HG03025 (cell line): ENCODE measurements around the gene ARFGAP3.

ENCODE experiments used
- ATAC-seq: cut with Tn5 transposase; IDR thresholded peaks from one replicate; pipeline ENCODE4 v1.9.1; 2021; ENCODE audit warnings: mild to moderate bottlenecking, moderate library complexity; ENCODE audit not compliant: unreplicated experiment, low FRiP score

Gene ARFGAP3

DNA sequence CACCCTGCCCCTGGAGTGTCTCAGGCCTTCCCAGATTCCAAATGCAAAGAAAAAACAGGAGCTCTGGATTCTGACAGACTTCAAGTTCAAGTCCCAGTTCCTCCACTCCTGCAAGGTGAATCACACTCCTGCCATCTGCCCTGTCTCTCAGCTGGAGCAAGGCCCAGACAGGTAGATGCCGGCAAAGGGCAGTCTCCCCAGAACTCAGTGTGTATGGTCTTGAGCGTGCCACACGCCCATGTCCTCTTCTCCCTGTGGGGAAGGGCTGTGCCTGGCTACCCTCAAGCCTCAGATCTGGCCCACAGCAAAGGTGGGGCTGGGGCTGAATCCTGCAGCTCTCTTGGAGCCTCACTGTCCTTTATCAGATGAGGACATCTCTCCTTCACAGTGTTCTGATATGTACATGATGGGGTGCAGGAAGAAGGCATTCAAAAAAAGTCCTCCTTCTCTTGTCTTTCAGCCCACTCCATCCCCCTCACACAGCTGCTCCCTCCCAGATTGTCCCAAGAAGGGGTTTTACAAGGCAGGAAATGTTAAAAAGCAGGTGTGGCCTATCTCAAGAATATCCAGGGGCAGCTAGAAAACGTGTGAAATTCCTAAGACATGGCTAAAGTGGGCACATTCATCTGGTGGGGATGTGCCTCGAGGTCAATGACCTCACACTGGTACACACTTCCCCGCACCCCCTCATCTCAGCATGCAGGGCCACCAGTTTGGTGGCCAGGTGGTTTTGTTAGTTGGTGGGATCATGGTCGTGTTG, 27.7 kb upstream of the ARFGAP3 start:
- ATAC-seq: no peak

- no peak for ATAC-seq
Measured at GRCh38 chr22:42883970-42884369, 26.9 kb upstream of the ARFGAP3 start.

GRCh38 chr22:42883121-42883520, 26.0 kb upstream of the ARFGAP3 start:
- ATAC-seq: no peak

DNA sequence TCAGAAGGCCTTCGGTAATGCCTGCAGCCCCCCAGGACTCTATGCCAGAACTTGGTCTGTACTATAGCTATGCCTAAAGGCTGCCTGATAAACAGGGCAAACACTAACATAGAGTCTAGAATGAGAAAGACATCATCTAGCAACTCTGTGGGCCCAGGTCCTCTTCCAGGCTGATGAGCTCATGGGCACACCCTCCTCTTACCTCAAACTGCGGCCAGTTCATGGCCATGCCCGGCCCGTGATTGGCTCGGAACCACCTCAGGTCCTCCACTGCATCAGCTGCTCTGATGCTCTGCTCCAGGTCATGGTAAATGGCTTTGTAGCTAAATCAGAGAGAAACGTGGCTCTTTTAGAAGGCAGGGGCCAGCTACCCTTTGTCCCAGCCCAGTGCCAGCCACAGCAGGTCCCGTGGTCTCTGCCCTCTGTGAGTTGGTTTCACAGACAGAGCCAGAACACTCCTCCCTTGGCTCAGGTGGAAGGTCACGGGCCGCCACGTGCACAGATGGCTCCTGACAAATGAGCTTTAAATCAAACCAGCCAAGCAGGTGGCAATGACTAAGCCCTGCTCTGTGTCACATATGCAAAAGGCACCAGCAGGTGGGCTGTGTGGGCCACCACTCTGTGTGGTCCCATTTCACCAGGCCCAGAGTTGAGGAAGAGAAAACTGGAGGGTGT, 25.0 kb upstream of the ARFGAP3 start:
- no peak for ATAC-seq

- no peak for ATAC-seq
Measured at GRCh38 chr22:42881298-42881697, 24.2 kb upstream of the ARFGAP3 start.

GRCh38 chr22:42880815-42881214, 23.7 kb upstream of the ARFGAP3 start:
- ATAC-seq: no peak

DNA sequence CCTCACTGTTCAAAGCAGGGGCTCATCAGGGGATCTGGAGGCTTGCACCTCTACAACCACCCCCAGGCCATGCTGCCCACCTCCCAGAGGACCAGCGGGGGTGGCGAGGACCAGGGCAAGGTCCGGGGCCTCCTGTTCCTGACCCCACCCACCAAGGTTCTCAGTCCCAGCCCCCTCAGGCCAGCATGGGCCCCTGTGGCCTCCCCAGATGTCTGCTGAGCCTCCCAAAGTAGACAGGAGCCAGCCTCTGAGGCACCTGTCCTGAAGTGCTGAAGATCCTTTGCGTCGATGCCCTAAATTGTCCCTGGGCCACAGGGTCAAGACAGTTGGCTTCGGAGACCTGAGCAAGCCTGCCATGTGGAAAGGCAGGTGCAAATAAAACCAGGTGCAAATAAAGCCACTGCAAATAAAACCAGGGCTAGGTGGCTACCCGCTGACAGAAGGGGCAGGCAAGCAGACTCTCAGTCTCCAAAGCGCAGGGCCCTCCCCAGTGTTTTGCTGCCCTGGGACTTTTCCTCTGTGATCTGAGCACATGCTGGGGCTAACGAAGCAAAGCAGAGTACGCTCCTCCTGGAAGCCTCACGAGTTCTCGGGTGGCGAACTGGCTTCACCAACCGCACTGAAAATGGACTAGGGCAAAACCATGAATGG, 22.4 kb upstream of the ARFGAP3 start:
- ATAC-seq: no peak

DNA sequence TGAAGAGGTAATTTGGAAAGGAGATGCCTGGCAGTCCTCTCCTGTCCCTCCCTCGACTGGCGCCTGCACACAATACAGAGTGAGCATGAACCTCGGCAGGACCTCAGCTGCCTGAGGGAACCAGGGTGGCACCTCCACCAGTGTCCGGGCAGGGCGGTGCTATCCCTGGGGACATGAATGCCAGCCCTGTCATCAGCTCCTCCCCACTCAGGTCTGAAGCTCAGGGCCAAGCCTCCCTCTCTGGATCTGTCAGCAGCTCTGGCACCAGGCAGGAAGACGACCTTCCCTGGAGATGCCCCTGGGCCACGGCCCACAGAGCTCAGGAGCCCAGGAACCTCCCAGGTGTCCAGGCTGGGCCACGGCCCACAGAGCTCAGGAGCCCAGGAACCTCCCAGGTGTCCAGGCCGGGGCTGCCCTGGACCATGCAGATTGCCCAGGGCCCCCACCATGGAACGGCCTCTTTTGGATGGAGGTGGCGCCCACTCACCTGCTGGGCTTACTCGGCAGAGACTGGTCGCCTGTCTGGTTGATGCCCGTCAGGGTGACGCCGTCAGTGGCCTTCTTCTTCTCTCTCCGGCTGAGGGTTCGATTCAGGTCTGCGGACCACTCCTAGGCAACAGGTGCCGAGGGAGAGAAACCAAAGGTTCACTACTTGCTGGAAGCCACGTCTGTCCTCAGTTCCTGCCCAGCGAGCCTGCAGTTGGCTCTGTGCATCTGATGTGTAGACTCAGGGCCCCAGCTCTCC, 21.7 kb upstream of the ARFGAP3 start:
- no peak for ATAC-seq

- ATAC-seq: no peak
Measured at GRCh38 chr22:42877597-42878340, 20.7 kb upstream of the ARFGAP3 start.

DNA sequence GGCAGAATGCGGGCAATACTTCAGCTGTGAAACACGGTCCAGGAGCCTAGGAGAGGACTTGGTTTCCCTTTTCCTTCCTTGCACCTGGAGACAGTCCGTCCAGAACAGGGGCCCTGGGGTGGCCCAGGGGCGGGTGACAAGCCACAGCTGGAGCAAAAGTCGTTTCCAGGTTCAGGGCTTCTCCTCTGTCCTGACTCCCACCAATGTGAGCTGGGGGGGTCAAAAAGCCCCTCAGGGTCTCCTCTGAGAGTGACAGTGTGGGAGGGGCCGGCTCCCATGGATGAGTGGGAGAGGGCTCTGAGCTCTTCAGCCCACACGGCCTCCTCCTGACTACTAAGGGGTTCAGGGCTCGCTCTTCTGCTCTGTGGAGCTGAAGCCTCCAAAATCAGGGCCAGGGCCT, 20.1 kb upstream of the ARFGAP3 start:
- ATAC-seq: no peak

- ATAC-seq: no peak
Measured at GRCh38 chr22:42876041-42876440, 19.0 kb upstream of the ARFGAP3 start.

GRCh38 chr22:42874010-42874409, 16.9 kb upstream of the ARFGAP3 start:
- ATAC-seq: no peak

GRCh38 chr22:42873356-42873755, 16.3 kb upstream of the ARFGAP3 start:
- no peak for ATAC-seq

DNA sequence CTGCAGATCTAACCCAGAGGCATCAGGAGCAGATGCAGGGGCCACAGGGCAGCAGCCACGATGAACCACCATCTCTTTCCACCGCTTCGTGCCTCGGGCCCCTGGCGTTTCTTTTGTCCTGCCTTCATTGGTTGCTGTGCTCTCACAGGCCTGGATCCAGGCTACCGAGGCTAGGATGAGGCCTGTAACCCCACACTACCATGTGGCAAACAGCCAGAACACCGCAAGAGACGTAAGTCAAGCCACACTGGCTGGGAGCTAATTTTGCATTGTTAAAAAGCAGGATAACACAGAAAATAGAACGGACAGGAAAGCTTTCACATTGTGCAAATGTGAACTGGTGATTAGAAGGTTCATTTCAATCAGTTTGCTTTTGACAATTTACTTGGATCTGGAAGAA, 15.7 kb upstream of the ARFGAP3 start:
- ATAC-seq: no peak

- ATAC-seq: no peak
Measured at GRCh38 chr22:42871146-42872050, 14.3 kb upstream of the ARFGAP3 start.

DNA sequence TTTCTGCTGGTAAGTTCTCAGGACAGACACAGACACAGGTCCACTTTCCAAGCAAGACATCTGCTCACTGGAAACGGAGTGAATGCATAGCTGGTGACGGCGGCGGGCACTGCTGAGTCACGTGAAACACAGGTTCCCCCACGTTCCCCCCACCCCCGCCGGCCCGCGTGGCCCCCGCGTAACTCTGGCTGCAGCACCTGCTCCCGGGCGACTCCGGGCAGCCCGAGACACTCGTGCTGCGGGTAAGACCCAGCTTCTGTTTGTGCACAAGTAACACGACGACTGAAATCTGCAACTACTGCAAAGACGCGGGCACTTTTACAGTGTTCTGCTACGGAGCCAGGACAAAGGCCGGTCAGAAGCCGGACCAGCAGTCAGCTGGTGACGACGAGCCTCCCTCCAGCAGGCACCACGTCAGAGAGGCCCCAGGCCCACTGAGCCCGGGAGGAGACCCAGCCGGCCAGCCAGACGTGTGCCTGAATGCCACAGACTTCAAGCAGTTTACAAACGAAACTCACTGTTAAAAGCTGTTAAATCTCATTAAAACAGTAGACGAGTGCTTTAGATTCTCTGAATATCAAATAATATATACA, 12.9 kb upstream of the ARFGAP3 start:
- ATAC-seq: no peak

GRCh38 chr22:42869463-42869862, 12.4 kb upstream of the ARFGAP3 start:
- ATAC-seq: no peak

GRCh38 chr22:42868751-42869251, 11.7 kb upstream of the ARFGAP3 start:
- no peak for ATAC-seq

DNA sequence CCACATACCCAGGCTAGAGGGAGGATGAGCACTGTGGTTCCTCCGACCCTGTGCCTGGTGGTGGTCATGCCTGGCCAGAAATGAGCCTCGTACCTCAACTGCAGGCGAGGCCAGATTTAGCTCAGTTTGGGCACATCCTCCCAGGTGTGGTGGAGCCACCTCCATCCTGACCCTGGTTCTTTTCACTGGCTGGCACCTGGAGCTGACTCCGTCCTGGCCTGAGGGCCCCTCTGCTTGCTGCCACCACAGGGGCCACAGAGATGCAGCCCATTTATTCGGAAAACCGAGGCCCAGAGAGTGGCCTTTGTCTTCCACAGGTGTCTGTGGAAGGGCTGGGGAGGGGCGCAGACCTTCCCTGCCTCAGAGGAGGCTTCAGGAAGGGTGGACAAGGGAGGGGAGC, 9.0 kb upstream of the ARFGAP3 start:
- no peak for ATAC-seq
